Measurements from ENCODE around the gene PLEKHG2.

- TF ChIP-seq CTCF (IDR thresholded peaks at IDR 0.05; ENCODE audit: low read depth, low read length): no peak
- no peak for TF ChIP-seq EZH2phosphoT487 (IDR thresholded peaks at IDR 0.05; ENCODE audit: low read depth)
Observed at GRCh38 chr19:39407410-39407659, 5.1 kb upstream of the PLEKHG2 start.

Data from OCI-LY3 (cell line).